ENCODE measurements around the gene AP1M1.

DNA sequence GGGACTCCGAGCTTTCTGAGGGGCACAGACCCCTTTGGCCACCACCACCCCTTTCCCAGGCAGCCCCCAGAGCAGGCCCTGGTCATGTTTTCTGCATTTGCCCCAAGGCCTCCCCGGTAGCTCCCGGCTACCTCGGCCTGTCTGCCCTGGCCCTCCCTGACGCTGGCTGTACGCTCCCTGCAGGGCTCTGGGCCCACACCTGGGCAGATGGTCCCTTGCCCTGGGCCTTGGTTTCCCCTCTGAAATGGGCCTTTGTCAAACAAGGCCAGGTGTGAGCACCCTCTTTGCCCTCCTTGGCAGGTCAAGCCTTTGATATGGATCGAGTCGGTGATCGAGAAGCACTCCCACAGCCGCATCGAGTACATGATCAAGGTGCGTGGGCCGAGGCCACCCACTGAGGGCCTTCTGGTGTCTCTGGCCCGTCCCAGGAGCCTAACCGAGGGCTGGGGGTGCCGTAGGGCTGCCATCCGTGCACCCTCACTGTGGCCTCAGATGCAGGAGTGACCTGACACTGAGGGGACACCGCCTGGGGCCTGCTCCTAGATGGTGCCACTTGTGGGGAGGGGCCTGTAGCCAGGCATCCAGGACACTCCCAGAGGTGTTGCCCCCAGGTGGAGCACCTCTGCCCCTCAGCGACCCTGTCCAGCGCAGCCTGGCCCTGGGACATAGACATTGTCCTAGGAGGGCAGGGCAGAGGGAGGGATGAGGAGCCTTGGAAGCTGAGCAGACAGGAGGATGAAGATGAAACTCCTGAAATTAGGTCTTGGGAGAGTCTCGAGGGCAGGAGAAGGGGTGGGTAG is 30.3 kb downstream of the AP1M1 start:
- TF ChIP-seq POLR2A (IDR thresholded peaks at IDR 0.05) = no peak
- TF ChIP-seq, protein P1, sequence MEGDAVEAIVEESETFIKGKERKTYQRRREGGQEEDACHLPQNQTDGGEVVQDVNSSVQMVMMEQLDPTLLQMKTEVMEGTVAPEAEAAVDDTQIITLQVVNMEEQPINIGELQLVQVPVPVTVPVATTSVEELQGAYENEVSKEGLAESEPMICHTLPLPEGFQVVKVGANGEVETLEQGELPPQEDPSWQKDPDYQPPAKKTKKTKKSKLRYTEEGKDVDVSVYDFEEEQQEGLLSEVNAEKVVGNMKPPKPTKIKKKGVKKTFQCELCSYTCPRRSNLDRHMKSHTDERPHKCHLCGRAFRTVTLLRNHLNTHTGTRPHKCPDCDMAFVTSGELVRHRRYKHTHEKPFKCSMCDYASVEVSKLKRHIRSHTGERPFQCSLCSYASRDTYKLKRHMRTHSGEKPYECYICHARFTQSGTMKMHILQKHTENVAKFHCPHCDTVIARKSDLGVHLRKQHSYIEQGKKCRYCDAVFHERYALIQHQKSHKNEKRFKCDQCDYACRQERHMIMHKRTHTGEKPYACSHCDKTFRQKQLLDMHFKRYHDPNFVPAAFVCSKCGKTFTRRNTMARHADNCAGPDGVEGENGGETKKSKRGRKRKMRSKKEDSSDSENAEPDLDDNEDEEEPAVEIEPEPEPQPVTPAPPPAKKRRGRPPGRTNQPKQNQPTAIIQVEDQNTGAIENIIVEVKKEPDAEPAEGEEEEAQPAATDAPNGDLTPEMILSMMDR (IDR thresholded peaks at IDR 0.05) = no peak

All from uterus (tissue), 2 donors.